Stomach smooth muscle (tissue), 2 donors: Measurements from ENCODE around the gene CRABP1.

ENCODE experiments used
- H3K27ac ChIP-seq: one replicate; pipeline ENCODE4 v1.7.0; 2013; ENCODE audit warnings: mild to moderate bottlenecking, low read length, inconsistent platforms
- H3K27me3 ChIP-seq, 2 donors: one replicate each; pipeline ENCODE4 v1.7.0; 2013; ENCODE audit warnings: low read length in 2 of 2; ENCODE audit not compliant: insufficient read depth in 2 of 2, control insufficient read depth in 1 of 2
- H3K36me3 ChIP-seq, 2 donors: one replicate each; pipeline ENCODE4 v1.7.0; 2013; ENCODE audit warnings: low read length in 2 of 2; ENCODE audit not compliant: control insufficient read depth in 2 of 2, insufficient read depth in 2 of 2
- H3K4me1 ChIP-seq: one replicate; pipeline ENCODE4 v1.7.0; 2013; ENCODE audit warnings: low read length; ENCODE audit not compliant: control insufficient read depth, insufficient read depth
- H3K4me3 ChIP-seq, 2 donors: one replicate each; pipeline ENCODE4 v1.7.0; 2013; ENCODE audit warnings: low read length in 2 of 2
- H3K9ac ChIP-seq, 2 donors: one replicate each; pipeline ENCODE4 v1.7.0; 2013; ENCODE audit warnings: low read length in 2 of 2, mild to moderate bottlenecking in 1 of 2
- H3K9me3 ChIP-seq, 2 donors: one replicate each; pipeline ENCODE4 v1.7.0; 2013; ENCODE audit warnings: low read length in 2 of 2; ENCODE audit not compliant: control insufficient read depth in 2 of 2
- donor health status: healthy.
- donor health status: Pancreatic carcinoma.

Gene CRABP1

DNA sequence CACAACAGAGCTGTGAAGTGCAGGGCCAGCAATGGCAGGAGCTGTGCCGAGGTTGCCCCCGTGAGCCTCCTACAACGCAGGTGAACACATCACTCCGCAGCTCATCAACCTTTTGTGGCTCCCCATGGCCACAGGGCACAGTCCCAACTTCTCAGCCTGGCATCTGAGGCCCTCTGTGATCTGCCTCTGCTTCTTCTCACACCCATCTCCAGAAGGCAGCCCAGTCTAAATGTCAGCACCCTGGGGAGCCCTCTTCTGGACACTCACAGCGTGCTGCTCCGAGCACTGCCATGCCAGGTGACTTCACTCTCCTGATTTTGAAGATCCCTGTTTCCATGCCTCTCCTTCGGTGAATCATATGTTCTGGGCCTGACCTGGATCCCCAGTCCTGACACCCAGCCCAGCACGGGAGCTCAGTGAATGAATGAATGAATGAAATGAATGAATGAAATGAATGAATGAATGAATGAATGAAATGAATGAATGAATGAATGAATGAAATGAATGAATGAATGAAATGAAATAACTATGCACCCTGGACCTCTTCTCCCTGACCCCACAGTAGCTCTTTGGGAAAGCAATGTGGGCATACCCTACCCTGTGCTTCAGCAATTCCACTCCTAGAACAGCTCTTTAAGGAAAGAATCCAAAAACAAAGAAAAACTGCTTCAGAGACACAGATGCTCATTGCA is 22.9 kb upstream of the CRABP1 start:
- no peak overlapping the region for H3K4me3 ChIP-seq
- no peaks in the 10 kb centered on the region for H3K9me3 ChIP-seq
- no peaks in the 10 kb centered on the region for H3K4me1 ChIP-seq
- H3K27ac ChIP-seq, result no peak overlapping the region
- no peaks in the 10 kb centered on the region for H3K36me3 ChIP-seq
- no peak overlapping the region for H3K9ac ChIP-seq
- peaks cover 0 to 2% of the 10 kb centered on the region in 2 donors for H3K27me3 ChIP-seq

GRCh38 chr15:78319588-78319987 is 20.6 kb upstream of the CRABP1 start:
- Histone ChIP-seq H3K9ac (no peak overlapping the region), H3K36me3 (no peaks in the 10 kb centered on the region), H3K4me3 (no peak overlapping the region), H3K9me3 (no peaks in the 10 kb centered on the region), H3K27ac (no peak overlapping the region), H3K4me1 (no peaks in the 10 kb centered on the region), H3K27me3 (peaks cover 0 to 2% of the 10 kb centered on the region in 2 donors)

DNA sequence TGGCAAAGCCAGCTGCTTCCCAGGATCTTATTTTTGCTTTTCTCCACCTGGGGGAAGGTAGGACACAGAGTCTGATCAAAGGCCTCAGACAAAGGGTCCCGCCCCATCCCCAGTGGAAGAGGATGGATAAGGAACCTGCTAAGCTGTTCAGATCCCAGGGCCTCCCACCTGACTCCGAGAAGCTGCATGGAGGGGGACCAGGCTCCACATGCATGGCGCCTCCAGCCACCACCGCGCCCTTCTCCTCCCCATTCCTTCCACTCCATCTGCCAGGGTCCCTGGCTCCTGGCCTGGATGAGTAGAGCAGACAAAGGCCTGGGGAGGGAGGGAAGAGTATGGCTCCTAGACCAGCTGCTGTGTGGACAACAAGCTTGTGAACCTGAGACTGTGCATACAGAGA is 20.0 kb upstream of the CRABP1 start:
- H3K9me3 ChIP-seq, result no peaks in the 10 kb centered on the region
- H3K9ac ChIP-seq, result no peak overlapping the region
- H3K27me3 ChIP-seq, result peaks cover 0 to 2% of the 10 kb centered on the region in 2 donors
- no peak overlapping the region for H3K4me3 ChIP-seq
- no peaks in the 10 kb centered on the region for H3K36me3 ChIP-seq
- no peak overlapping the region for H3K27ac ChIP-seq
- H3K4me1 ChIP-seq, result peaks cover 5% of the 10 kb centered on the region

DNA sequence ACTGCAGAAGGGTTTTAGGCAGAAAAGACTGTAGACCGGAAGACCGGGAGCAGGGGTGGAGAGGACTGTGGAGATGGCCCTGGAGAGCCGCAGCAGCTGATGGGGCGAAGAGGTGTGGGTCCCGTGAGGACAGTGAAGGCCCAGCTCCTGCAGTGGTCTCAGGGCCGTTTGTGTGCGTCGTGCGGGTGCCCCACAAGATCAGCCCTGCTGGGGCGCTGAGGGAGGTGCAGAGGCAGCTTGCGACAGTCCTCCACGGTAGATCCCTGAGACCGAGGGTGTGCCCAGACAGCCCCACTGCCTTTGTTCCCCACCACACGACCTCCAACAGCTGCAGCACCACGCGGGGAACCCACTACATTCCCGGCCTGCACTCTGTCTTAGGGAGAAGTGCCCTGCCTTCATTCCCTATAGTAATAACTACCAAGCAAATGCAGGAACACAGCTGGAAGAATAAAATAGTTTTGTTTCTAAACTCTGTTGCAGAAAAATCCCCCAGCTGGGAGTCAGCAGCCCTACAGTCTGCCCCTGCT is 19.0 kb upstream of the CRABP1 start:
- Histone ChIP-seq H3K4me3 (no peak overlapping the region), H3K9ac (no peak overlapping the region), H3K4me1 (peaks cover 10% of the 10 kb centered on the region), H3K36me3 (no peaks in the 10 kb centered on the region), H3K27ac (no peak overlapping the region), H3K27me3 (peaks cover 0 to 2% of the 10 kb centered on the region in 2 donors), H3K9me3 (no peaks in the 10 kb centered on the region)

DNA sequence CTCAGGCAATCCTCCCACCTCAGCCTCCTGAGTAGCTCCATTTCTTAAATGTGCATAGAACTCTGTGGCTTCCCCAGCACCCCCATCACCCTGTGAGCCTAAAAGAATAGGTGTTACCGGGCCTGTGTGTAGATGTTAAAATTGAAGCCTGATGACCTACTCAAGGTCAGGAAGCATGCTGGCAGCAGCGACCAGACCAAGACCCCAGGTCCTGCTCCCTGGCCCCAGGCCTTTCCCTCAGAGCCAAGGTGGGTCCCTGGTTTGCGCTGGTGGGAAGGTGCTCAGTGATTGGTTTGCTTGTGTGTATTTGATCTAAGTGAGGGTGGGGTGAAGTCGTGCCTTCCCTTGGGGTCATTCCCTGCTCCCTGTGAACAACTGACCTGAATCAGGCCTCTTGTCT is 18.4 kb upstream of the CRABP1 start:
- H3K4me3 ChIP-seq, result no peak overlapping the region
- no peak overlapping the region for H3K27ac ChIP-seq
- no peaks in the 10 kb centered on the region for H3K9me3 ChIP-seq
- no peak overlapping the region for H3K9ac ChIP-seq
- no peaks in the 10 kb centered on the region for H3K36me3 ChIP-seq
- peaks cover 0 to 2% of the 10 kb centered on the region in 2 donors for H3K27me3 ChIP-seq
- H3K4me1 ChIP-seq, result peaks cover 10% of the 10 kb centered on the region

DNA sequence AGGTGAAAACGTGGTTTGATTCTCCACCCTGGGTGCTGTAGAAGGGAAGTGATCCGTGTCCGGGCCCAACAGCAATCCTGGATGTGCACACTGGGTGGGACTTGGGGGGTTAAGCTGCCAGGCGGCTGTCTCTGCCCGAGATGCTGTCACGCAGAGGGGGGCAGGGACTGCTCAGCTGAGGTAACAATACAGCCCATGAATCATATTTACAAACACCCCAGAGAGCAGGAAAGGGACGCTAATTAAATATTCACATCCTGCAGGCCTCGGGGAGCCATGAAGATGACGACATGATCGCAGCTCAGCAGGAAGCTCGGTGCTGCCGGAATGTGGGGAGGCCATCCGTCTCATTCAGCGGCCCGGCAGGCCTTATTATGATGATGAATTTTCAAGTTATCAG is 17.9 kb upstream of the CRABP1 start:
- Histone ChIP-seq H3K27ac (no peak overlapping the region), H3K36me3 (no peaks in the 10 kb centered on the region), H3K4me1 (peaks cover 10% of the 10 kb centered on the region), H3K4me3 (no peak overlapping the region), H3K9ac (no peak overlapping the region), H3K27me3 (peaks cover 0 to 2% of the 10 kb centered on the region in 2 donors), H3K9me3 (no peaks in the 10 kb centered on the region)

DNA sequence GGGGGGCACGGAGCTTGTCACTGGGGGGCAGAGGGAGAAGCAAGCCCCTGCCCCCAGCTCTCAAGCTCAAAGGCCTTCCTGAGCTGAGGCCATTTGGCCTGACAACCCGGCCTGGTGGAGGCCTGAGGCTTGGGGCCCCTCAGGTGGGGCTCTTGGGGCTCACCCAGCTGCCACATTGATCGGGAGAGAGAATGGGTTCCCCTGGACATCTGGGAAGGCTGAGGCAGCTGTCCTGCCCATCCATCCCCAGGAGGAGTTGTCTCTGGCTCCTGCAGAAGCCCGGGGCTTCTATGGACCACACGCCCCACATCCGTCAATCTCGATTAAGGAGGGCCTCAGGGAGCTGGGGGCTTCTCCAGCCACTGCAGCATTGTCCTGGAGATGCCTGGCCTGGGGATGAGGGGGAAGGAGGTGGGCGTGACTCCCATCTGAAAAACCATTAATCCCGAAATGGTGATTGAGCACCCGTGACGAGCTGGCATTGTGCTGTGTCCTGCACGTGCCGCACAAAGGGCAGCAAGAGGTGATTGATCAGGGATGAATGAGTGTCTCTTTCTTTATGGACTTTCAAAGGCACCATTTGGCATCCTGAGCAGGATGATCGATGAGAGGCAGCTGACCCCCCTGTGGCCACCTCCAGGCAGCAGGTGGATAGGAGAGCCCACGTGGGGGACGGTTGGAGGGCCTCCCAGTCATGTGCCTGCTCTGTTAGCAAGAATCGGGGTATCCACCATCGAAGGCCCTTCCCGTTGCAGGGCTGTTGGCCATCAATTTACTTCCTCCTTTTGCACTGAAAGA is 17.2 kb upstream of the CRABP1 start:
- H3K4me3 ChIP-seq, result no peak overlapping the region
- no peaks in the 10 kb centered on the region for H3K36me3 ChIP-seq
- H3K9ac ChIP-seq, result no peak overlapping the region
- H3K9me3 ChIP-seq, result no peaks in the 10 kb centered on the region
- peaks cover 10% of the 10 kb centered on the region for H3K4me1 ChIP-seq
- H3K27ac ChIP-seq, result no peak overlapping the region
- peaks cover 0 to 2% of the 10 kb centered on the region in 2 donors for H3K27me3 ChIP-seq

DNA sequence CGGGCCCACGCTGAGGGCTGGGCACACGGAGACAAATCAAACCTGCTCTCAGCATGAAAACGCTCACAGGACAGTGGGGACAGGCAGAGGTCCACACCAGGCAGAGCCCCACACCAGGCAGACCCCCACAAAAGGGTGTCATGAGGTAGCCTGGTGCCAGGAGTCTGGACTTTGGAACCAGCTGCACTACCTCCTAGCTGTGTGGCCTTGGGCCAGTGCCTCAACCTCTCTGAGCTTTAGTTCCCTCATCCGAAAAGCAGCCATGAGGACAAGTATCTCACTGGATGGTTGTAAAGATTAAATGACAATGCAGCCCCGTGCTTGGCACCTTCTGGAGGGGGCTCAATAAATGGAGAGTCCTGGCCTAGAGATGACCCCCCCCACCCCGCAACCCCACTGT is 16.5 kb upstream of the CRABP1 start:
- Histone ChIP-seq H3K9me3 (no peaks in the 10 kb centered on the region), H3K4me3 (no peak overlapping the region), H3K27me3 (peaks cover 0 to 2% of the 10 kb centered on the region in 2 donors), H3K27ac (no peak overlapping the region), H3K9ac (no peak overlapping the region), H3K4me1 (peaks cover 10% of the 10 kb centered on the region), H3K36me3 (no peaks in the 10 kb centered on the region)

DNA sequence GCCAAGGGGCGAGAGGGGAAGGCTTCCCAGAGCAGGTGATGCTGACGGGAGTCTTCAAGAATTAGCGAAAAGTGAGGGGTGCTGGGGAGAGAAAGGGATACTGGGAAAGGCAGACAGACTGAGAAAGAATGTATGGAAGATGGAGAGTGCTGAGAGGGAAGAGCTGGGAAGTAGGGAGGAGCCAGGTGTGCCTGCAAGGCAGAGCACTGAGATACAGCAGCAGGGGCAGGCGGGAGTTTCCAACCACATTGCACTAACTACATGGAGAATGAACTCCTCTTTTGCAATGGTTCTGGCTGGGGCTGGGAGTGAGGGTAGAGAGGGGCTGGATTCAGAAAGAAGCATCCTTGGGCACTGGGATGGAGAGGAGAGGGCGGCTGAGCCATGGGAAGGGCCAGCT is 16.0 kb upstream of the CRABP1 start:
- H3K27ac ChIP-seq, result no peak overlapping the region
- H3K9me3 ChIP-seq, result no peaks in the 10 kb centered on the region

DNA sequence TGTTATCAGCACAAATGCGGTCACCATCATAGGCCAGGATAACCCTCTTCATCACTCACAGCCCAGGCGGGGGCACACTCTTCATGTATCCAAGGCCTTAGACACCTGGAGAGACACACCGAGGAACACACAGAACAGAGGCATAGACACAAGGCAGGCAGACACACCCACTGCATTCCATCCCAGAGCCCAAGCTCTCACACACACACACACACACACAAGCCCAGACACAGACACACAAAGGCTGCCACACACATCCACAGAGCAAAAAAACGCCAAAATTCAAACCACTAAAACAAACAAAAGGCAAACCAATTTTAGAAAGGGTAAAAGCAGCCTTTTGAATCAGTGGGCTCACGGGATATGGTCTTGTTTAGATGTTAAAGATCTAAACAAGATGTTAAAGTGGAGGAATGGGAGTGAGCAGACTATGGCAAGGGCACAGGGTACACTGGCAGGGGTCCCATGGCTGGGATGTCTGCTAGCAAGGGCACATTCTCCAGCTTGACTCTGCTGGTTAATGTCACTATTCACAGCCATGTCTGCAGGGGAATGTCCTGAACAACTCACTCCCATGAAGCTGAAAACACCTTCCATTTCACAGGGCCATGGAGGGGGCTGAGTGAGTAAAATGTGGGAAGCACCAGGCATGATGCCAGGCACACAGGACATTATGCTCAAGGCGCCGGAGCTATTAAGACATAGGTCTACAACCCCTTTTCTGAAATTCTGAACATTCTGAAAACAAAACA is 14.9 kb upstream of the CRABP1 start:
- H3K4me3 ChIP-seq, result no peak overlapping the region
- no peak overlapping the region for H3K9ac ChIP-seq
- H3K4me1 ChIP-seq, result peaks cover 10% of the 10 kb centered on the region
- no peaks in the 10 kb centered on the region for H3K36me3 ChIP-seq
- H3K27ac ChIP-seq, result no peak overlapping the region
- H3K9me3 ChIP-seq, result no peaks in the 10 kb centered on the region
- no peaks in the 10 kb centered on the region for H3K27me3 ChIP-seq

More for the DNA sequence above, 16.0 kb upstream of the CRABP1 start:
- Histone ChIP-seq H3K4me1 (peaks cover 10% of the 10 kb centered on the region), H3K4me3 (no peak overlapping the region), H3K9ac (no peak overlapping the region), H3K36me3 (no peaks in the 10 kb centered on the region), H3K27me3 (peaks cover 0 to 2% of the 10 kb centered on the region in 2 donors)
